HTR-8/SVneo (cell line): Measurements from ENCODE around the gene CORO2B.
A peak's percentile ranks its signal among the peaks of the same experiment; 100 is the strongest.

Experiments used
- DNase-seq: peaks from one replicate; pipeline ENCODE4 v3.0.0; 2011; ENCODE audit warnings: low spot score, mixed read lengths; ENCODE audit not compliant: insufficient read length
- FAIRE-seq: peaks from 2 replicates; lab custom pipeline; 2011; peaks lifted over from hg19 to GRCh38; lab: Jason Lieb, UNC

CORO2B gene

GRCh38 chr15:68618394-68618793, 39.6 kb downstream of the CORO2B start:
- FAIRE-seq (no peak), DNase-seq (no peak)

DNA sequence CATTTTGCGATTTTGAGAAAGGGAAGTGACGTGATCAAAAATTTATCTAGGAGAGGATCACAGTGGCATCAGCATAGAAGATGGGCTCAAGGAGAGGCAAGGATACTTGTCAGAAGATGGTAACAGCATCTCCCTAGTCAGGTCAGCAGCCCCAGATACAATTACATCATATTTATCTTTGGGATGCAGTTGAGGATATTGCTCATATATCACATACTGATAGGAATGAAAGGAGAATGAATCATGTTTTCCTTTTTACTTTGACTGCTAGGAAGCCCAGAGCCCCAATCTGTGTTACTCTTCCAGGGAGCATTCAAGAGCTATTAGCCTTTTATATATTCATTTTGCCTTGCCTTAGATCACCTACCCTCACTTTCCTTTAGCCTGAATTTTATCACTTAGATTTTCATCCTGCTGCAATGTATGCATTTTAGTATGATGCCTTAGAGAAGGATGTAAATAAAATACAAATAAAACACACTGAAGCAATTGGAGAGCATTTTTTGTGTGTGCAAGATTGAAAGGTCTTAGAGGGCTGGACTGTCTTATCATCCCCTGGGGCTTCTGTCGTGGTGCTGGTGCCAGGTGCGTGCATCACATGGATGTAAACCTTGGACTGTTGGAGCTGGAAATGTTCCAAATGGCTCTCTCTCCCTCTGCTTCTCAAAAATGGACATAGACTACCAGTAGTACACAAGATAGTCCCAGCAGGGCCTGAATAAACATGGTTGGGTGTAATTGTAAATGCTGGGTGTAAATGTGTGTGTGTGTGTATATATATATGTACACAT, 40.3 kb downstream of the CORO2B start:
- DNase-seq (no peak), FAIRE-seq (peak; percentile 88)

DNA sequence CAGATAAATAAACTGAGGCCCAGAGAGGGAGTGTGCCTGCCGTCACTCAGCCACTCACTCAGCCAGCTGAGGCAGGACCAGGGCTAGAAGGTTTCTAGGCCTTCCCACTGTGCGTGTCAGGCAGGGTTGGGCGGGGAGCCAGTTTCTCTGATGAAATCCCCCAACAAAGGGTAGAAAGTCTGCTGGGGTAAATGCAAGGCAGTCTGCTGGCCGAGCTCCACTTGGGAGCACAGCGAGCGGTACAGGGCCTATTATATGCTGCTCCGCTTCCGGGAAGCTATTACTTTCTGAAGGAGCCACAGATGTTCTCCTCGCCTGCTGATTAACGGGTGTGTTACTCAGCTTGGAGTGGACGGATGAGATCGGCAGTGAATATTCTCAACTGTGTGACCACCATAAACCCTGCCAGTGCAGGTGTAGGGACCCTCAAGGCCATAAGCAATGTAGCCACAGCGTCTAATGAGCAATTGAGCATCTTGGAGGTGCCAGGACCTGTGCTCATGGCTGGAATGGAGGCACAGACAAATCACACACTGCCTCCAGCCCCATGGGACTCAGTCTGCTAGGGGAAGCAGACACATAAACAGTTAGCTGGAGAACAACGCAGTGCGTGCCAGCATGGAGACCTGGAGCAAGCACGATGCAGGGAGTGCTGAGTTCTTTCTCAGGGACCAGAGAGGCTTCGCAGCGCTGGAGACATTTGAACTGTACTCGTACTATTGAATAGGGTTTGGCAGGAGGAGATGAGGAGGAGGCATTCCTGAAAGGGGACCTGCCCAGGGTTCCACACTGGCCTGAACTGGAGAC, 42.1 kb downstream of the CORO2B start:
- FAIRE-seq = peak; percentile 9
- DNase-seq = no peak

GRCh38 chr15:68621535-68621934, 42.7 kb downstream of the CORO2B start:
- FAIRE-seq (no peak), DNase-seq (no peak)

DNA sequence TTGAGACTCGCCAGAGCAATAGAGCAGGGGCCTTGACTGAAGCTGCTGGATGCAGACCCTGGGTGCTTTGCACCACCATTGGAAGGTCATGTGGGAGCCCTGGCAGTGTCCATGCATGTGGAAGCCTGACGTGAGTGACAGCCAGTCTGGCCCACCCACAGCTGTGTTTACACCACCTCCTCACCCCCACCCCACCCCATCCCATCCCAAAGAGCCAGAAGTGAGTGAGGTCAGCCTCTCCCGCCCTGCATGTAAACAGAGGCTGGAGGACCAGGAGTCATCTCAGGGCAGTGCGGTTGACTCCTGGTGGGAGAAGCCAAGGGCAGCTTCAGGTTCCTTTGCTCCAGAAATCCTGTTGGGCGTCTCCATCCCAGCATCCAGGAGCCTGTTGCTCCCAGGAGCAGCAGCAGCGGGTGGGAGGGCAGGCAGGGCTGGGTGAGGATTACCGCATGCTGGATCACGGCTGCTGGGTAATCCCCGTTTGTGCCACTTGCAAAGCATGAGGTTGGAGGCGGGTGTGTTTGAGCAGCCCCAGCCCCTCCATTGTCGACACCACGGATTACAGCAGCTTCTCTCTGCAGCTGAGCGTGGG, 44.6 kb downstream of the CORO2B start:
- no peak for DNase-seq
- FAIRE-seq = no peak

DNA sequence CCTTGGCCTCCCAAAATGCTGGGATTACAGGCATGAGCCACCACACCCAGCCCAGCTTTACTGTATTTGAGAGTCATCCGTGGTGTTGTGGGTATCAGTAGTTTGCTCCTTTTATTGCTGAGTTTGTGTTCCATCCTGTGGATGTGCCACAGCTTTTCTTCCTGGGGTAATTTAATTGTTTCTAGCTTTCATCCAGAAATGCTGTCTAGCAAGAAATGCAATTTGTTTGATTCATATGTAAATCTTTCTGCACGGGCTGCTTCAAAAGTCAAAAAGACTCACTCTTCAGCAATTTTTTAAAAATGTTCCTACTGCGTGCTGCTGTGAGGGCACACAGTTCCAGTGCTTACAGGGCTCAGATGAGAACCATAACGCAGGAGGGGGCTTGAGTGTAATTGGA, 47.1 kb downstream of the CORO2B start:
- FAIRE-seq (no peak), DNase-seq (no peak)

GRCh38 chr15:68626283-68626682, 47.5 kb downstream of the CORO2B start:
- FAIRE-seq = no peak
- no peak for DNase-seq

DNA sequence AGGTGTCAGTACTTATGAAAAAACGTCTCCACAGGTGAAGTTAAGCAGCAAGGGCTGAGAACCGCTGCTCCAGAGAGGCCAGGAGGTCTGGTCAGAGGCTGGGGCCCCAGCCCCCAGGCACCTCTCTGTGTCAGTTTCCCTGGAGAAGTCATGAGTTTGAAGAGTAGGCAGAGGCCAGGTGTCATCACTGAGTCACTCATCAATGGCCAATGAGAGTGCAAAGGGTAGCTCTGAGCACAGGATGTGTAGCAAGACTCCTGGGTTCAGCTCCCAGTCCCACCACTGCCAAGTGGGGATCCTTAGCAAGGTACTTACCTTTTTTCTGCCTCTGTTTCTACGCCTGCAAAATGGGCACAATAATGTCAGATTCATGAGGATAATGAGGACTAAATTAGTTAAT, 47.9 kb downstream of the CORO2B start:
- FAIRE-seq = no peak
- no peak for DNase-seq

- FAIRE-seq (no peak), DNase-seq (no peak)
These were observed 48.7 kb downstream of the CORO2B start for GRCh38 chr15:68627476-68627875.

- no peak for FAIRE-seq
- no peak for DNase-seq
These were observed 49.2 kb downstream of the CORO2B start for GRCh38 chr15:68627995-68628394.

GRCh38 chr15:68629519-68630210, 50.9 kb downstream of the CORO2B start:
- DNase-seq = no peak
- peak; percentile 44 for FAIRE-seq

DNA sequence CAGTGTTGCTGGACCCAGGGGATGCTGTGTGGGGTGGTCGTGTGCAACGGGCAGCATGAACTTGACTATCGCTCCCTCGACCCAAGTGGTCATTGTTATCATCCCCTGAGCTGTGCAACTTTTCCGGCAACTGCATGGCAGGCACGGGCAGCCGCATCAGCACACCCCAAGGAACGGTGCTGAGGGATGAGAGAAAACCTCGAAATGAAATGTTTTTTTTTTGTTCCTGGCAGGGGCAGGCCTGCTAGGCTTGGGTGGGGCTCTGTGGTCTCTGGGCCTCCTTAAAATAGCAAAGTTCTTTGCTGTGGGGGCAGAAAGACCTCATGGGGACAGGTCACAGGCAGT, 51.4 kb downstream of the CORO2B start:
- DNase-seq (no peak), FAIRE-seq (no peak)

DNA sequence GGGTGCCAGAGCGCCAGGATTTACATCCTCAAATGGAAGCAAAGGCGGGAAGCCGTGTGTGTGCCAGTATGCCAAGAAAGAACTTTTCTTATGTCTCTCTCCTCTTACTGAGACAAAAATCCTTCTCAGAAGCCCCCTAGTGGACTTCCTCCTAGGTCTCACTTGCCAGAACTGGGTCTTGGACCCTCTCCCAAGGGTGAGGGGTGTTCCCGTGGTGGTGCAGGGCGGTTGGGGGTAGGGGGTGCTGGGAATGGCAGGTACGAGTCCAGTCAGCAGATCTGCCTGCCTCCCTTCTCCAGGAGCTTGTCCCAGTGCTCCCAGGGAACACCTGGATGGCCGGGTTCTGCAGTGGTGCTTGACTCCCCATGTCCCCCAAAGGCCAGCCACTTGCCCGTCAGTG, 52.0 kb downstream of the CORO2B start:
- no peak for DNase-seq
- no peak for FAIRE-seq

DNA sequence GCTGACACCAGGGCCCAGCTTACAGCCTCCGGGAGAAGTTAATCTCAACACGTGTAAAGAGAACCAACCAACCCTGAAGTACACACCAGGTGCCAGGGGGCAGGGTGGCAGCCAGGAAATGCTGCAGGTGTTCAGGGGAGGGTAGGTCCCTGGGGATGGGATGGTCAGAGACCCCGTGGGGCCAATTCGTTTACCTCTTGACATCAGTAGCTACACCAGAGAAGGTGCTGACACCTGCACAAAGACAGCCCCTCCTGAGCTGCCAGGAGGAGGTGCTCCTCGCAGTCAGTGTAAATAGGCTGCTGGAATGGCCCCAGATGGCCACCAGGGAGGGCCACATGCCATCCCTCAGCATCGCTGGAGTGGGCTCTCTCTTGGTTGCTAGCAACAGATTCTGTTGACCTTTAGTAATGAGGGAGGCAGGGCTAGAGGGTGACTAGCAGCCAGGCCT, 52.8 kb downstream of the CORO2B start:
- FAIRE-seq (no peak), DNase-seq (no peak)

- FAIRE-seq = no peak
These were observed 53.3 kb downstream of the CORO2B start for GRCh38 chr15:68632101-68632500.

GRCh38 chr15:68633231-68634121, 54.7 kb downstream of the CORO2B start:
- FAIRE-seq (no peak), DNase-seq (no peak)

More at GRCh38 chr15:68632101-68632500, 53.3 kb downstream of the CORO2B start:
- no peak for DNase-seq

DNA sequence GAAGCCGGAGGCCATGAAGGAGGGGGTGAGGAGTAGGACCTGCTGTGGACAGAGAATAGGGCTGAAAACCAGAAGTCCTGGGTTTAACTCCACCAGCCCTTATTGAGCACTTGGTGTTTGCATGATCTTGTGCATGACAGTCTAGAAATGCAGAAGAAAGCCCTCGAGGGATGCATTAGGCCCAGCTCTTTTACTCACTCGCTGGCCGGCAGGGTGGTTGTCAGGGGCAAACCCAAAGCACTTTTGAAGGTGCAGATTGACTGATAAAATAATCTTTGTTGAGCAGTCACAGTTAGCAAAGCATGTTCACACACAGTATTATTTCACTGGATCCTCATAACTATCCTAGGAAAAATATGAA, 55.3 kb downstream of the CORO2B start:
- DNase-seq = no peak
- FAIRE-seq = no peak

- FAIRE-seq (no peak), DNase-seq (no peak)
These were observed 55.7 kb downstream of the CORO2B start for GRCh38 chr15:68634531-68634930.

GRCh38 chr15:68635141-68635540, 56.3 kb downstream of the CORO2B start:
- DNase-seq (no peak), FAIRE-seq (no peak)

DNA sequence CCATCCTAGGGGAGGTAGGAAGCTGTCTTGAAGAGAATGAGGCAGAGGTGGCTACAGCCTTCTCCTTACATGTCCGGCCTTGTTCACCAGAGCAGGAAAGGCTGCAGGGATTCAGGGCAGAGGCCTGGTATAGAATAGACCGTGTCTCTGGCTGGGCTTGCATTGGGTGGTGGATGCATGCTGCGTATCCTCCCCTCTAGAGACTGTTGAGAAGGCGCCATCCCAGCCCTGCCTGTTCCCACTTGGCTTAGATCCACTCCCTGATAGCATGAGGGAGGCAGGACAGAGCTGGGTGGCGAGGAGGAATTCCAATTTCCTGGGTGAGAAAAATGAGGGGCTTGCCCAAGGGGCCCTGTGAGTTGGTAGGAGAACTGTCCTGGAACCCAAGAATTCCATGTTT, 57.5 kb downstream of the CORO2B start:
- FAIRE-seq = no peak
- DNase-seq = no peak
